GM23338 (cell line): ENCODE data around the gene IL1RAPL2. TPM values are rescaled to one million over a fixed set of nuclear protein-coding genes. Genes with fewer than 3 reads are reported as not detected.

ENCODE experiments used
- ATAC-seq: fragments of 200-7000 bp; cut with Tn5 transposase; 3 replicates; pipeline ENCODE4 v1.9.1; 2020
- DNase-seq: peaks from one replicate; pipeline ENCODE4 v3.0.0-alpha.2; 2015; ENCODE audit warnings: low spot score
- H2AFZ ChIP-seq: fragments of 200-600 bp; sonication (generic); 2 replicates; pipeline ENCODE4 v1.8.0; 2016; ENCODE audit warnings: antibody characterized with exemption, mild to moderate bottlenecking, moderate library complexity
- H3F3A ChIP-seq: fragments of 200-600 bp; sonication (generic); replicated peaks from 2 replicates; pipeline ENCODE4 v1.8.0; 2017; ENCODE audit warnings: antibody characterized with exemption, mixed run types, low read depth
- H3K27ac ChIP-seq: fragments of 200-600 bp; sonication (generic); 2 replicates; pipeline ENCODE4 v1.6.1; 2016; ENCODE audit warnings: low read depth
- H3K27me3 ChIP-seq: fragments of 200-600 bp; sonication (generic); 2 replicates; pipeline ENCODE4 v1.8.0; 2016; ENCODE audit warnings: mild to moderate bottlenecking, mixed run types, moderate library complexity; ENCODE audit not compliant: insufficient read depth
- H3K36me3 ChIP-seq: fragments of 200-600 bp; sonication (generic); 2 replicates; pipeline ENCODE4 v1.8.0; 2016; ENCODE audit warnings: mild to moderate bottlenecking; ENCODE audit not compliant: insufficient read depth
- H3K4me1 ChIP-seq: fragments of 200-600 bp; sonication (generic); 2 replicates; pipeline ENCODE4 v1.8.0; 2016; ENCODE audit warnings: mild to moderate bottlenecking, moderate library complexity; ENCODE audit not compliant: insufficient read depth
- H3K4me2 ChIP-seq: fragments of 200-600 bp; sonication (generic); 2 replicates; pipeline ENCODE4 v1.7.1; 2017; ENCODE audit warnings: mixed run types
- H3K4me3 ChIP-seq: fragments of 200-600 bp; sonication (generic); 2 replicates; pipeline ENCODE4 v1.6.1; 2016; ENCODE audit warnings: mixed run types
- H3K79me2 ChIP-seq: fragments of 200-600 bp; sonication (generic); replicated peaks from 2 replicates; pipeline ENCODE4 v1.8.0; 2017; ENCODE audit warnings: mild to moderate bottlenecking; ENCODE audit not compliant: insufficient read depth
- H3K9me2 ChIP-seq: fragments of 200-600 bp; sonication (generic); 2 replicates; pipeline ENCODE4 v1.8.0; 2017; ENCODE audit not compliant: insufficient read depth
- H4K20me1 ChIP-seq: fragments of 200-600 bp; sonication (generic); replicated peaks from 2 replicates; pipeline ENCODE4 v1.8.0; 2017; ENCODE audit warnings: mild to moderate bottlenecking; ENCODE audit not compliant: insufficient read depth
- H3K27ac Mint-ChIP-seq: 2 replicates; pipeline ENCODE4 v1.8.0; 2020; ENCODE audit warnings: inconsistent platforms, mild to moderate bottlenecking, moderate library complexity, mixed read lengths
- H3K27me3 Mint-ChIP-seq: 3 replicates; pipeline ENCODE4 v1.8.0; 2022; ENCODE audit warnings: low read depth, mild to moderate bottlenecking, moderate library complexity, mixed read lengths, inconsistent platforms; ENCODE audit not compliant: insufficient read depth, poor library complexity
- H3K36me3 Mint-ChIP-seq: 3 replicates; pipeline ENCODE4 v1.8.0; 2021; ENCODE audit warnings: low read depth, mild to moderate bottlenecking, inconsistent platforms, moderate library complexity, mixed read lengths
- H3K4me1 Mint-ChIP-seq: 3 replicates; pipeline ENCODE4 v1.8.0; 2020; ENCODE audit warnings: mild to moderate bottlenecking, inconsistent platforms, mixed read lengths
- H3K4me3 Mint-ChIP-seq: 3 replicates; pipeline ENCODE4 v1.8.0; 2021; ENCODE audit warnings: moderate library complexity, mild to moderate bottlenecking, inconsistent platforms, mixed read lengths
- H3K9me3 Mint-ChIP-seq: 3 replicates; pipeline ENCODE4 v1.8.0; 2020; ENCODE audit warnings: moderate library complexity, mild to moderate bottlenecking, inconsistent platforms, mixed read lengths
- CREB1 ChIP-seq: fragments of 250-450 bp; sonication (Bioruptor Pico); IDR thresholded peaks from 2 replicates; pipeline ENCODE4 v1.5.0; 2020; ENCODE audit warnings: low read depth, mild to moderate bottlenecking, moderate library complexity
- EZH2 ChIP-seq: fragments of 200-600 bp; sonication (generic); IDR thresholded peaks from one replicate; pipeline ENCODE4 v1.8.0; 2017; ENCODE audit warnings: antibody characterized with exemption, mild to moderate bottlenecking, low read depth; ENCODE audit not compliant: unreplicated experiment
- EZH2phosphoT487 ChIP-seq: fragments of 200-600 bp; sonication (generic); IDR thresholded peaks from one replicate; pipeline ENCODE4 v1.8.1; 2018; ENCODE audit warnings: antibody characterized with exemption; ENCODE audit not compliant: unreplicated experiment
- JUNB ChIP-seq: IDR thresholded peaks from one replicate; pipeline ENCODE4 v1.6.1; 2016; ENCODE audit warnings: antibody characterized with exemption; ENCODE audit not compliant: unreplicated experiment
- NANOG ChIP-seq: IDR thresholded peaks from 2 replicates; pipeline ENCODE4 v1.6.1; 2016; ENCODE audit warnings: antibody characterized with exemption, borderline replicate concordance
- POLR2AphosphoS5 ChIP-seq: IDR thresholded peaks from 2 replicates; pipeline ENCODE4 v1.6.1; 2016; ENCODE audit warnings: antibody characterized with exemption, low read depth
- STAT1 ChIP-seq: IDR thresholded peaks from one replicate; pipeline ENCODE4 v1.6.1; 2016; ENCODE audit warnings: antibody characterized with exemption; ENCODE audit not compliant: unreplicated experiment
- ZNF114 ChIP-seq: fragments of 250-450 bp; sonication (Bioruptor Pico); IDR thresholded peaks from 2 replicates; pipeline ENCODE4 v1.5.0; 2020; ENCODE audit warnings: mild to moderate bottlenecking, moderate library complexity
- ZNF331 ChIP-seq: fragments of 250-450 bp; sonication (Bioruptor Pico); IDR thresholded peaks from 2 replicates; pipeline ENCODE4 v1.5.0; 2020; ENCODE audit warnings: low read depth, mild to moderate bottlenecking, moderate library complexity
- polyA plus RNA-seq: library from polyadenylated mRNA; unstranded; fragments of >200 nt; fragmentation: Nextera tagmentation; extraction: Ambion mirVana; gene quantifications from 2 replicates; pipeline ENCODE4 v1.2.1, GENCODE V29; 2016
- total RNA-seq: library from RNA; depleted of rRNA; stranded (reverse); fragments of >200 nt; shearing (Covaris generic); gene quantifications from 2 replicates; pipeline ENCODE4 v1.2.3, GENCODE V29; 2014
- TF ChIP-seq, protein P1 (sequence below): IDR thresholded peaks from one replicate; pipeline ENCODE4 v1.6.1; 2018; ENCODE audit warnings: antibody characterized with exemption; ENCODE audit not compliant: unreplicated experiment
- TF ChIP-seq, protein P2 (sequence below), 2 experiments: fragments of 200-600 bp in 1 of 2; sonication (generic) in 1 of 2; conservative IDR thresholded peaks; 2 replicates each; pipeline versions ENCODE4 v1.5.1 to v1.6.1; 2016 to 2017; ENCODE audit warnings: antibody characterized with exemption in 2 of 2, low read depth in 2 of 2, mild to moderate bottlenecking in 2 of 2, moderate library complexity in 1 of 2
- TF ChIP-seq, protein P3 (sequence below): IDR thresholded peaks from 2 replicates; pipeline ENCODE4 v1.6.1; 2016; ENCODE audit warnings: antibody characterized with exemption
- TF ChIP-seq, protein P4 (sequence below): fragments of 250-450 bp; sonication (Bioruptor Pico); IDR thresholded peaks from 2 replicates; pipeline ENCODE4 v1.5.0; 2020; ENCODE audit warnings: mild to moderate bottlenecking, moderate library complexity

IL1RAPL2 gene
- total and polyA plus RNA-seq, 2 experiments from 2014 or later, result 0.80 to 0.94 TPM

DNA sequence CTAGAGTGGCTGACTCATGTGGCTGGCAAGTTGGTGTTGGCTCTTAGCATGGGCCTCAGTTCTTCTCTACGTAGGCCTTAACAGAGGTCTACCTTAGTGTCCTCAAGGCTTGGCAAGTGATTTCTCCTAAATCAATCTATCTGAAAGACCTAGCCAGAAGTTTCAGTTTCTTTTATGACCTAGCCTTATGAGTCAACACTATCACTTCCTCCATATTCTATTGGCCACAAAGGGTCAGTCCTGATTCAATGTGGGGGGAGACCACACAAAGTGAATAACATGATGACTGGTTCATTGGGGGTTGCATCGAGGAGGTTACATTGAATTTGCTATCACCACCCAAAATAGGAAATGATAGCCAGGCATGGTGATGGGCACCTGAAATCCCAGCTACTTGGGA, 1250.5 kb downstream of the IL1RAPL2 start:
- no peaks in the 10 kb centered on the region; the same call in 2 of the 3 replicates for H3K9me3 Mint-ChIP-seq
- DNase-seq (no peak), ATAC-seq (no peak)
- H3K27me3 Mint-ChIP-seq, result no peaks in the 10 kb centered on the region
- no peaks in the 10 kb centered on the region for H3K36me3 Mint-ChIP-seq
- Histone ChIP-seq H3K36me3 (no peaks in the 10 kb centered on the region), H3K4me2 (no peak overlapping the region), H3K27ac (no peak overlapping the region), H3F3A (no peaks in the 10 kb centered on the region), H4K20me1 (no peaks in the 10 kb centered on the region), H2AFZ (no peak overlapping the region), H3K4me3 (no peak overlapping the region), H3K27me3 (0 out of 2 replicates have a peak, but pooled peaks cover 5% of the 10 kb centered on the region), H3K4me1 (peaks cover 10% of the 10 kb centered on the region; the same call in 1 of the 2 replicates), H3K9me2 (0 out of 2 replicates have a peak, but pooled peaks cover 3% of the 10 kb centered on the region), H3K79me2 (no peaks in the 10 kb centered on the region)
- H3K4me1 Mint-ChIP-seq, result peaks cover 6% of the 10 kb centered on the region; the same call in 2 of the 3 replicates
- TF ChIP-seq JUNB (no peak), ZNF114 (CRISPR knock-in tag) (no peak), CREB1 (CRISPR knock-in tag) (no peak), POLR2AphosphoS5 (no peak), NANOG (no peak), ZNF331 (CRISPR knock-in tag) (no peak), EZH2 (no peak), STAT1 (no peak), EZH2phosphoT487 (no peak)
- TF ChIP-seq, protein P1, sequence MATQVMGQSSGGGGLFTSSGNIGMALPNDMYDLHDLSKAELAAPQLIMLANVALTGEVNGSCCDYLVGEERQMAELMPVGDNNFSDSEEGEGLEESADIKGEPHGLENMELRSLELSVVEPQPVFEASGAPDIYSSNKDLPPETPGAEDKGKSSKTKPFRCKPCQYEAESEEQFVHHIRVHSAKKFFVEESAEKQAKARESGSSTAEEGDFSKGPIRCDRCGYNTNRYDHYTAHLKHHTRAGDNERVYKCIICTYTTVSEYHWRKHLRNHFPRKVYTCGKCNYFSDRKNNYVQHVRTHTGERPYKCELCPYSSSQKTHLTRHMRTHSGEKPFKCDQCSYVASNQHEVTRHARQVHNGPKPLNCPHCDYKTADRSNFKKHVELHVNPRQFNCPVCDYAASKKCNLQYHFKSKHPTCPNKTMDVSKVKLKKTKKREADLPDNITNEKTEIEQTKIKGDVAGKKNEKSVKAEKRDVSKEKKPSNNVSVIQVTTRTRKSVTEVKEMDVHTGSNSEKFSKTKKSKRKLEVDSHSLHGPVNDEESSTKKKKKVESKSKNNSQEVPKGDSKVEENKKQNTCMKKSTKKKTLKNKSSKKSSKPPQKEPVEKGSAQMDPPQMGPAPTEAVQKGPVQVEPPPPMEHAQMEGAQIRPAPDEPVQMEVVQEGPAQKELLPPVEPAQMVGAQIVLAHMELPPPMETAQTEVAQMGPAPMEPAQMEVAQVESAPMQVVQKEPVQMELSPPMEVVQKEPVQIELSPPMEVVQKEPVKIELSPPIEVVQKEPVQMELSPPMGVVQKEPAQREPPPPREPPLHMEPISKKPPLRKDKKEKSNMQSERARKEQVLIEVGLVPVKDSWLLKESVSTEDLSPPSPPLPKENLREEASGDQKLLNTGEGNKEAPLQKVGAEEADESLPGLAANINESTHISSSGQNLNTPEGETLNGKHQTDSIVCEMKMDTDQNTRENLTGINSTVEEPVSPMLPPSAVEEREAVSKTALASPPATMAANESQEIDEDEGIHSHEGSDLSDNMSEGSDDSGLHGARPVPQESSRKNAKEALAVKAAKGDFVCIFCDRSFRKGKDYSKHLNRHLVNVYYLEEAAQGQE, result no peak
- TF ChIP-seq, protein P2, sequence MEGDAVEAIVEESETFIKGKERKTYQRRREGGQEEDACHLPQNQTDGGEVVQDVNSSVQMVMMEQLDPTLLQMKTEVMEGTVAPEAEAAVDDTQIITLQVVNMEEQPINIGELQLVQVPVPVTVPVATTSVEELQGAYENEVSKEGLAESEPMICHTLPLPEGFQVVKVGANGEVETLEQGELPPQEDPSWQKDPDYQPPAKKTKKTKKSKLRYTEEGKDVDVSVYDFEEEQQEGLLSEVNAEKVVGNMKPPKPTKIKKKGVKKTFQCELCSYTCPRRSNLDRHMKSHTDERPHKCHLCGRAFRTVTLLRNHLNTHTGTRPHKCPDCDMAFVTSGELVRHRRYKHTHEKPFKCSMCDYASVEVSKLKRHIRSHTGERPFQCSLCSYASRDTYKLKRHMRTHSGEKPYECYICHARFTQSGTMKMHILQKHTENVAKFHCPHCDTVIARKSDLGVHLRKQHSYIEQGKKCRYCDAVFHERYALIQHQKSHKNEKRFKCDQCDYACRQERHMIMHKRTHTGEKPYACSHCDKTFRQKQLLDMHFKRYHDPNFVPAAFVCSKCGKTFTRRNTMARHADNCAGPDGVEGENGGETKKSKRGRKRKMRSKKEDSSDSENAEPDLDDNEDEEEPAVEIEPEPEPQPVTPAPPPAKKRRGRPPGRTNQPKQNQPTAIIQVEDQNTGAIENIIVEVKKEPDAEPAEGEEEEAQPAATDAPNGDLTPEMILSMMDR (conservative IDR thresholded peaks at IDR 0.05; ENCODE audit: low read depth in 2 of 2), result no peak
- TF ChIP-seq, protein P3, sequence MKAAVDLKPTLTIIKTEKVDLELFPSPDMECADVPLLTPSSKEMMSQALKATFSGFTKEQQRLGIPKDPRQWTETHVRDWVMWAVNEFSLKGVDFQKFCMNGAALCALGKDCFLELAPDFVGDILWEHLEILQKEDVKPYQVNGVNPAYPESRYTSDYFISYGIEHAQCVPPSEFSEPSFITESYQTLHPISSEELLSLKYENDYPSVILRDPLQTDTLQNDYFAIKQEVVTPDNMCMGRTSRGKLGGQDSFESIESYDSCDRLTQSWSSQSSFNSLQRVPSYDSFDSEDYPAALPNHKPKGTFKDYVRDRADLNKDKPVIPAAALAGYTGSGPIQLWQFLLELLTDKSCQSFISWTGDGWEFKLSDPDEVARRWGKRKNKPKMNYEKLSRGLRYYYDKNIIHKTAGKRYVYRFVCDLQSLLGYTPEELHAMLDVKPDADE, result no peak
- TF ChIP-seq, protein P4, sequence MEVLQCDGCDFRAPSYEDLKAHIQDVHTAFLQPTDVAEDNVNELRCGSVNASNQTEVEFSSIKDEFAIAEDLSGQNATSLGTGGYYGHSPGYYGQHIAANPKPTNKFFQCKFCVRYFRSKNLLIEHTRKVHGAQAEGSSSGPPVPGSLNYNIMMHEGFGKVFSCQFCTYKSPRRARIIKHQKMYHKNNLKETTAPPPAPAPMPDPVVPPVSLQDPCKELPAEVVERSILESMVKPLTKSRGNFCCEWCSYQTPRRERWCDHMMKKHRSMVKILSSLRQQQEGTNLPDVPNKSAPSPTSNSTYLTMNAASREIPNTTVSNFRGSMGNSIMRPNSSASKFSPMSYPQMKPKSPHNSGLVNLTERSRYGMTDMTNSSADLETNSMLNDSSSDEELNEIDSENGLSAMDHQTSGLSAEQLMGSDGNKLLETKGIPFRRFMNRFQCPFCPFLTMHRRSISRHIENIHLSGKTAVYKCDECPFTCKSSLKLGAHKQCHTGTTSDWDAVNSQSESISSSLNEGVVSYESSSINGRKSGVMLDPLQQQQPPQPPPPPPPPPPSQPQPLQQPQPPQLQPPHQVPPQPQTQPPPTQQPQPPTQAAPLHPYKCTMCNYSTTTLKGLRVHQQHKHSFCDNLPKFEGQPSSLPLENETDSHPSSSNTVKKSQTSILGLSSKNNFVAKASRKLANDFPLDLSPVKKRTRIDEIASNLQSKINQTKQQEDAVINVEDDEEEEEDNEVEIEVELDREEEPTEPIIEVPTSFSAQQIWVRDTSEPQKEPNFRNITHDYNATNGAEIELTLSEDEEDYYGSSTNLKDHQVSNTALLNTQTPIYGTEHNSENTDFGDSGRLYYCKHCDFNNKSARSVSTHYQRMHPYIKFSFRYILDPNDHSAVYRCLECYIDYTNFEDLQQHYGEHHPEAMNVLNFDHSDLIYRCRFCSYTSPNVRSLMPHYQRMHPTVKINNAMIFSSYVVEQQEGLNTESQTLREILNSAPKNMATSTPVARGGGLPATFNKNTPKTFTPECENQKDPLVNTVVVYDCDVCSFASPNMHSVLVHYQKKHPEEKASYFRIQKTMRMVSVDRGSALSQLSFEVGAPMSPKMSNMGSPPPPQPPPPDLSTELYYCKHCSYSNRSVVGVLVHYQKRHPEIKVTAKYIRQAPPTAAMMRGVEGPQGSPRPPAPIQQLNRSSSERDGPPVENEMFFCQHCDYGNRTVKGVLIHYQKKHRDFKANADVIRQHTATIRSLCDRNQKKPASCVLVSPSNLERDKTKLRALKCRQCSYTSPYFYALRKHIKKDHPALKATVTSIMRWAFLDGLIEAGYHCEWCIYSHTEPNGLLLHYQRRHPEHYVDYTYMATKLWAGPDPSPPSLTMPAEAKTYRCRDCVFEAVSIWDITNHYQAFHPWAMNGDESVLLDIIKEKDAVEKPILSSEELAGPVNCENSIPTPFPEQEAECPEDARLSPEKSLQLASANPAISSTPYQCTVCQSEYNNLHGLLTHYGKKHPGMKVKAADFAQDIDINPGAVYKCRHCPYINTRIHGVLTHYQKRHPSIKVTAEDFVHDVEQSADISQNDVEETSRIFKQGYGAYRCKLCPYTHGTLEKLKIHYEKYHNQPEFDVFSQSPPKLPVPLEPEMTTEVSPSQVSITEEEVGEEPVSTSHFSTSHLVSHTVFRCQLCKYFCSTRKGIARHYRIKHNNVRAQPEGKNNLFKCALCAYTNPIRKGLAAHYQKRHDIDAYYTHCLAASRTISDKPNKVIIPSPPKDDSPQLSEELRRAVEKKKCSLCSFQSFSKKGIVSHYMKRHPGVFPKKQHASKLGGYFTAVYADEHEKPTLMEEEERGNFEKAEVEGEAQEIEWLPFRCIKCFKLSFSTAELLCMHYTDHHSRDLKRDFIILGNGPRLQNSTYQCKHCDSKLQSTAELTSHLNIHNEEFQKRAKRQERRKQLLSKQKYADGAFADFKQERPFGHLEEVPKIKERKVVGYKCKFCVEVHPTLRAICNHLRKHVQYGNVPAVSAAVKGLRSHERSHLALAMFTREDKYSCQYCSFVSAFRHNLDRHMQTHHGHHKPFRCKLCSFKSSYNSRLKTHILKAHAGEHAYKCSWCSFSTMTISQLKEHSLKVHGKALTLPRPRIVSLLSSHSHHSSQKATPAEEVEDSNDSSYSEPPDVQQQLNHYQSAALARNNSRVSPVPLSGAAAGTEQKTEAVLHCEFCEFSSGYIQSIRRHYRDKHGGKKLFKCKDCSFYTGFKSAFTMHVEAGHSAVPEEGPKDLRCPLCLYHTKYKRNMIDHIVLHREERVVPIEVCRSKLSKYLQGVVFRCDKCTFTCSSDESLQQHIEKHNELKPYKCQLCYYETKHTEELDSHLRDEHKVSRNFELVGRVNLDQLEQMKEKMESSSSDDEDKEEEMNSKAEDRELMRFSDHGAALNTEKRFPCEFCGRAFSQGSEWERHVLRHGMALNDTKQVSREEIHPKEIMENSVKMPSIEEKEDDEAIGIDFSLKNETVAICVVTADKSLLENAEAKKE (CRISPR knock-in tag), result no peak
- H3K4me3 Mint-ChIP-seq, result no peak overlapping the region
- H3K27ac Mint-ChIP-seq, result no peak overlapping the region
